ENCODE data around the gene OTC.

The OTC gene

DNA sequence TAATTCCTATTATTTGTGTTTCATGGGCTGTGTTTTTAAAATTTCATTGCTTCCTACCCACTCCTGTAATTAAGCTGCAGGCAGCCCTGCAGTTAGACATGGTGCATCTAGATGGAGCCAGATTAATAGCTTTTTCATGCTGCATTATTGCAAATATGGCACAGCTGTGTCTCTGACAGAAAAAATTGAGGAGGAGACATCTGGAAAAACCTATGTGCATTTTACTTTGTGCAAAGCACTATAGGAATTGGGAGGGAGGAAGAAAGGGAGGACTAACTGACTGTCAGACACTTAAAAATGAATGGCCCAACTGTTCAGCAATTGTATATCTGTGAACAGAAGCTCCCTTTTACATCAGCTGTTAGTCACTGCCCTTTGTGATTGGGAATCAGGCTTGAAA lies 17.0 kb upstream of the OTC start:
- no peak overlapping the region for H3K27ac ChIP-seq
- TF ChIP-seq, protein P1, sequence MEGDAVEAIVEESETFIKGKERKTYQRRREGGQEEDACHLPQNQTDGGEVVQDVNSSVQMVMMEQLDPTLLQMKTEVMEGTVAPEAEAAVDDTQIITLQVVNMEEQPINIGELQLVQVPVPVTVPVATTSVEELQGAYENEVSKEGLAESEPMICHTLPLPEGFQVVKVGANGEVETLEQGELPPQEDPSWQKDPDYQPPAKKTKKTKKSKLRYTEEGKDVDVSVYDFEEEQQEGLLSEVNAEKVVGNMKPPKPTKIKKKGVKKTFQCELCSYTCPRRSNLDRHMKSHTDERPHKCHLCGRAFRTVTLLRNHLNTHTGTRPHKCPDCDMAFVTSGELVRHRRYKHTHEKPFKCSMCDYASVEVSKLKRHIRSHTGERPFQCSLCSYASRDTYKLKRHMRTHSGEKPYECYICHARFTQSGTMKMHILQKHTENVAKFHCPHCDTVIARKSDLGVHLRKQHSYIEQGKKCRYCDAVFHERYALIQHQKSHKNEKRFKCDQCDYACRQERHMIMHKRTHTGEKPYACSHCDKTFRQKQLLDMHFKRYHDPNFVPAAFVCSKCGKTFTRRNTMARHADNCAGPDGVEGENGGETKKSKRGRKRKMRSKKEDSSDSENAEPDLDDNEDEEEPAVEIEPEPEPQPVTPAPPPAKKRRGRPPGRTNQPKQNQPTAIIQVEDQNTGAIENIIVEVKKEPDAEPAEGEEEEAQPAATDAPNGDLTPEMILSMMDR (IDR thresholded peaks at IDR 0.05), result 0 out of 2 replicates have a peak, but pooled peaks have one; percentile 19
- TF ChIP-seq ZFX (IDR thresholded peaks at IDR 0.05; ENCODE audit: borderline replicate concordance), result no peak

DNA sequence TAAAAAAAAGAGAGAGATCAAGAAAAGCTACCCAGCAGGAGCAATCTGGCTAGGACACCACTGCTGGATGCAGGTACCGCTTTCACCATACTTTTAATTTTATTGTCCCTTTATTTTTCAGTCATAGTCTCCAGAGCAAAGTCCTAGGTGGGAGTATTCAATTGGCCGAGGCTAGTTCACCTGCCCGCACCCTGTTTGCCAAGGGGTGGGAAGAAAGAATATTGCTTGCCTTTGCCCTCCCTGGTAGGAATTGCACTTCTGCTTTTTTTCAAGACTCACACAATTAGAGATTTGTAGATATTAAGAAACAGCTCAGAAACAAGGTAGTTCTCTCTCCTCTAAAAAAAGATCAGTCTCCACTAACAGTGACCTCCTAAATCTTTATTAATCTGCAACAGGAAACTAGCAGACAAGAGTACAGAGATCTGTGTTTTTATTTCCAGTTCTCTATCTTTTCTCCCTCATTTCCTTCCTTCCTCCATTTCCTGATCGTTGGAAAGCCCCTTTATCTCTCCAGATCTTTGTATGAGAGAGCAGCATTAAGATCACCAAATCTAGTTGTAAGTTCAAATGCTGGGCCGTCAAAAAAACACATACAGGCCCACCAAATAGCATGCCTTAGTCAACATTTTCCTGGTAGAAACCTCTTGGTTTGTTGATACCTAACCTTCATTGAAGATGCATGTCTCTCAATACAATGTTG lies 15.7 kb upstream of the OTC start:
- no peak overlapping the region for H3K27ac ChIP-seq

DNA sequence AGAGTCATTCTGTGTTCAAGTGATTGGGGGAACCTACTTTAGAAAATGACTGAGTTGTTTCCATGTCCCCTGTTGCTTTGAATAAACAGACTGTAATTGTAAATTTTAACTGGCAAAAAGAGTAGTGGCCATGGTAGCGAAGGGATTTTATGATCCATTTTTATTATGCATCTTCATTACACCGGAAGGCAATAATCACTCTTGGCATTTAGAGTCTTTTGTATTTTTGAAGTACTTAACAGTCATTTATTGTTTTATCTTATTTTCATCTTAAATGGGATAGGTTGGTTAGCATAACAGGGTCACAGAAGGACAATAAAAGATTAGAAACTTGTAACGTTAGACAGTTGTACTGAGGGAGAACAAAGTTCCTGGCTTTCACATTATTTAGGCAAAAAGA lies 11.0 kb upstream of the OTC start:
- no peak for TF ChIP-seq ZFX (IDR thresholded peaks at IDR 0.05; ENCODE audit: borderline replicate concordance)

More for the DNA sequence above, 15.7 kb upstream of the OTC start:
- TF ChIP-seq, protein P1 (IDR thresholded peaks at IDR 0.05), result no peak
- TF ChIP-seq ZFX (IDR thresholded peaks at IDR 0.05; ENCODE audit: borderline replicate concordance), result no peak

DNA sequence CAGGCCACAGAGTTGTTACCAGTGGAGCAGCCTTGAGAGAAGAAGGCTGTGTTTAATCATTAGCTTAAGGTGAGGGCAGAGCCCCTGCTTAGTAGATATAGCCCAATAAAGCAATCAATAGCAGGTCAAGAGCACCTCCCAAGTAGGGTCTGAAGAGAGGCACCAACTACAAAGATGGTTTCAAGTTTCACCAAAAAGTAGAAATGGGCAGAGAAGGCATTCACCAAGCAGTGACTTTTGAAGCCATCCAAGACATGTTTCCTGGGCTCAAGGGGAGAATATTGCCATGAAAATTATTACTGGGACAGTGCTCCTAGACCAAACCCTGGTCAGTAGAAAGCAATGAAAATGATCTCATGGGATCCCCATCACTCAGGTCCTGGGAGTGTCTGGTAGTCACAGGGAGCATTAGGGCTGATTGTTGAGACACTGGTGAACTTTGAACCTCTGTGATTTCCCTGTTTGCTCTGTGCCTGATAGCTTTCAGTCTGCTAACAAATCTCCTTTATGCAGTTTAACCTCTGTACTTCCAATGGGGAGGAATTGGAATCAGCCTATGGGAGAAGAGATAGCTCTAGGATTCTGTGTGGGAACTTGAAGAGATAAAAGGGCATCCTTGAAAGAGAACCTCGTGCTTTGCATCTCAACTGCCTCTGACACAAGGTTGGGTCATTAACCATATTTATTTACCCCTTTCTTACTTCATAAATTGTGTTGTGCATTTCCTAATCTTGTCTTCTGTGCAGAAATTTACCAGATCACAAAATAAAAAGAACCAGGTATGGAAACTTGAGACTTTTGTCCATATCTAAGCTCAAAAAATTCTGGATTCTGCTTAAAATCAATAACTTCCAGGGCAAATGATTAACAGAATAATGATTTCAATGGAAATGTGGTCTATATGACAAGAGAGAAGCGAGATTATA lies 9.3 kb upstream of the OTC start:
- no peak for TF ChIP-seq ZFX (IDR thresholded peaks at IDR 0.05; ENCODE audit: borderline replicate concordance)
- TF ChIP-seq, protein P1 (IDR thresholded peaks at IDR 0.05), result no peak

More for the DNA sequence above, 11.0 kb upstream of the OTC start:
- H3K27ac ChIP-seq, result no peak overlapping the region

DNA sequence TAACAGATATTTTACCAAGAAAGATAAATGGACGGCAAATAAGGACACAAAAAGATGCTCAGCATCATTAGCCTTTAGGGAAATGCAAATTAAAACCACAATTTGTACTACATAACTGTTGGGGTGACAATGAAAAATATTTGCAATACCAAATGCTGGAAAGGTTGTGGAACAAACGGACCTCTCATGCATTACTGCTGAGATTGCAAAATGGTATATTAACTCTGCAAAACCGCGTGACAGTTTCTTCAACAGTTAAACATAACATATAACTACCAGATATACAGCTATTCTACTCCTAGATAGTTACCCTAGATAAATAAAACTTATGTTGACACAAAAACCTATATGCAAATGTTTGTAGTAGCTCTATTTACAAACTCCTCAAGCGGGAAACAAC lies 6.3 kb upstream of the OTC start:
- H3K27ac ChIP-seq, result no peak overlapping the region
- TF ChIP-seq, protein P1 (IDR thresholded peaks at IDR 0.05), result no peak
- TF ChIP-seq ZFX (IDR thresholded peaks at IDR 0.05; ENCODE audit: borderline replicate concordance), result no peak

More for the DNA sequence above, 9.3 kb upstream of the OTC start:
- no peak overlapping the region for H3K27ac ChIP-seq

DNA sequence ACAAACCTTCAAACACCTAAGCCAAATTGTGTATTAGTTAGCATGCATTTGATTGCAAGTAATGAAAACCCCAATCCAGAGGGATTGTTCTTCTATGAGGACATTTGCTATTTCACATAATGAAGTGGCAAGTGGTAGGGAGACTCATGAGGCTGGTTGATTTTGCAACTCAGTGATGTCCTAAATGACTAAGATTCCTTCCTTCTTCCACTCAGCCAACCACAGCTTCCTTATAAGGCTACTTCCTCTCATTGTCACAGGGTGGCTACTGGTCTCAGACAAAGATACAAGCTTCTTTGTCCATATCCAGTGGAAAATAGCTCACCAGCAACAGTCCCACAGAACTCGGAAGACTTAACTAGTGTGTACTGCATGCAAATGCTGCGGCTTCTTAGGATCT lies 5.3 kb upstream of the OTC start:
- TF ChIP-seq ZFX (IDR thresholded peaks at IDR 0.05; ENCODE audit: borderline replicate concordance), result no peak
- TF ChIP-seq, protein P1 (IDR thresholded peaks at IDR 0.05), result no peak
- H3K27ac ChIP-seq, result no peak overlapping the region

DNA sequence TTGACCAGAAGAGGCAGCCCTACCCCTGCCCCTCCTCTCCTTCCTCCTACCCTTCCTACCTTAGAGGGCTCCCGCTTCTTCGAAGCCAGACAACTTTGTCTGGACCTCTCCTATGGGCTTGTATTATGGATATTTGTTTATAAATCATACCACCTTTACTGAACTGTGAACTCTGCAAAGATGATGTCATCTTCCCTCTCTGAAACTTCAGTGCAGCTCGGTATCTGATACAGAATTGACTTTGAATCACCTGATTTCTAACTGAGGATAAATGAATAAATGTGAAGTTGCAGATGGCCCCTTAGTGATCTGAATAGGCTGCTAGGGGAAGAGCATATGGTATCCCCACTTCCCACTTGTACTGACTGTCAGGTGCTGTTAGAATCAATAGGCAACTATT lies 1.1 kb upstream of the OTC start:
- TF ChIP-seq, protein P1 (IDR thresholded peaks at IDR 0.05), result no peak
- no peak for TF ChIP-seq ZFX (IDR thresholded peaks at IDR 0.05; ENCODE audit: borderline replicate concordance)
- no peak overlapping the region for H3K27ac ChIP-seq

Measured in 22Rv1 (cell line).